ENCODE data around the gene ANKRD34A.

Gene ANKRD34A

GRCh38 chr1:145991735-145992412 is 27.5 kb upstream of the ANKRD34A start:
- no peak for DNase-seq (ENCODE audit: low read depth, low spot score)

GRCh38 chr1:145990249-145990855 is 26.0 kb upstream of the ANKRD34A start:
- no peak for DNase-seq (ENCODE audit: low read depth, low spot score)

GRCh38 chr1:145988773-145989172 is 24.4 kb upstream of the ANKRD34A start:
- DNase-seq (ENCODE audit: low read depth, low spot score) = no peak

DNA sequence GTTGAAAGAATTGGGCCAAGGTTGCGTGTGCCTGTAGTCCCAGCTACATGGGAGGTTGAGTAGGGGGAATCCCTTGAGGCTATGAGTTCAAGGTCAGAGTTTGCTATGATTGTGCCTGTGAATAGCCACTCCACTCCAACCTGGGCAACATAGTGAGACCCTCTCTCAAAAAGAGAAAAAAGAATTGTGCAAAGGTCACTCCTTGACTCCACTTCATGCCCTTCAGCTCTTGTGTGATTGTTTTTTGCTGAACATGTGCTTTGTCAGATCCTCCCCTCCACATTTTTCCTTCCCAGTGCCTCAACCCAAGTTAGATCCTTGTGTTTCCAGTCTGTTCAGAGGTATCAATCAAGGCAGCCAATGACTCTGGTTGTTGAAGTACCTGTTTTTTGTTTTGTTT is 23.6 kb upstream of the ANKRD34A start:
- no peak for DNase-seq (ENCODE audit: low read depth, low spot score)

GRCh38 chr1:145986551-145986950 is 22.2 kb upstream of the ANKRD34A start:
- DNase-seq (ENCODE audit: low read depth, low spot score) = no peak

- DNase-seq (ENCODE audit: low read depth, low spot score) = no peak
Observed at GRCh38 chr1:145985502-145986439, 21.4 kb upstream of the ANKRD34A start.

GRCh38 chr1:145985129-145985501 is 20.7 kb upstream of the ANKRD34A start:
- DNase-seq (ENCODE audit: low read depth, low spot score) = no peak

- no peak for DNase-seq (ENCODE audit: low read depth, low spot score)
Observed at GRCh38 chr1:145983960-145984830, 19.8 kb upstream of the ANKRD34A start.

DNA sequence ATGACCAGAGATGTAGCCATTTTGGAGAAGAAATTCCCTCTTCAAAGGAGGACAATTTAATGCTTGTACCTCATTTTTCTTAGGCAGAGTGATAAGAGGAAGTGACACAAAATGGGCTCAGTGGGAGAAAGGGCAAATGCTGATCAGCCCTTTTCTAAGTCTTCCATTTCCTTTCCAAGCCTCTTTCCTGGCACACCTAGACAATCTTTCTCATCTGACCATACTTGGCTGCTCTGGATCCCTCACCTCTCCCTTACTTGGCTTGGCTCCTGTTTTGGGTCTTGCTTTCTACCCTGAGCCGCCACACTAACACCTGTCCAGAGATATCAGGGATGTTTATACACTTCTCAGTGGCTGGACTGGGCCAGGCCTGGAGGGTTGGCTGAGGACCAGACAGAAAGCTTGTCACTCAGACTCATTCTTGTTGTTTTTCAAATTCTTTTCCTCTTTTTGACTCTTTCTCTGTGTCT is 18.9 kb upstream of the ANKRD34A start:
- no peak for DNase-seq (ENCODE audit: low read depth, low spot score)

DNA sequence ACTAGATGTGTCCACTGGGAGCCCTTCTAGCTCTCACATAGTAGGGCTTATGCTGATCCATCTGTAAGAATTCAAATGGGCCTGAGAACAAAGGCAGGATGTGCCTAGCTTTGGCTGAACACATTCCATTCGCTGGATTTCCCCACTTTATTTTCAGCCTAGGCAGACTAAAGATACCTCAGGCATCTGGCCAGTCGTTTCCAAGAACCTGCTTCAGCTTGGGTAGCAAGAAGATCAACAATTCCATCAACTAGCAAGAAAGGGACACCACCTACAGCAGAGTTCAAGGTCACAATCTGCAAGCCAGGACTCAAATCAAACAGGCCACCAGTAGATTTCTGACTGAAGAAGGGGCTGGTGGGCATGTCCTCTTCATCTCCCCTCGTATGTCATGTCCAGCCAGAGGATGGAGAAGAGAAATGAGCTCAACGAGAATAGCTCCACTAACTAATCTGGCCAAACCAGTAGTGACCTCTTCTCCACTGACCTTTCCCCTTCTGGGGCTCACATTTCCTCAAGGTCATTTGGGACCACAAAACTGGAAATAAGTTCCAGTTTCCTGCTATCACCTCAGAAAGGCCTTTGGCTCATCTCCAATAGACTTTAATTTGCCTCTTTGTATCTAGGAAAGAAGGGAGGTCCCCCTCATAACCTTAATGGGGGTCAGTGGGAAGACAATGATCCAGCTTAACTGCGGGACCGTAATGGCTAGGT is 17.8 kb upstream of the ANKRD34A start:
- DNase-seq (ENCODE audit: low read depth, low spot score) = no peak

GRCh38 chr1:145980457-145980994 is 16.2 kb upstream of the ANKRD34A start:
- no peak for DNase-seq (ENCODE audit: low read depth, low spot score)

GRCh38 chr1:145979746-145980456 is 15.5 kb upstream of the ANKRD34A start:
- DNase-seq (ENCODE audit: low read depth, low spot score) = no peak

DNA sequence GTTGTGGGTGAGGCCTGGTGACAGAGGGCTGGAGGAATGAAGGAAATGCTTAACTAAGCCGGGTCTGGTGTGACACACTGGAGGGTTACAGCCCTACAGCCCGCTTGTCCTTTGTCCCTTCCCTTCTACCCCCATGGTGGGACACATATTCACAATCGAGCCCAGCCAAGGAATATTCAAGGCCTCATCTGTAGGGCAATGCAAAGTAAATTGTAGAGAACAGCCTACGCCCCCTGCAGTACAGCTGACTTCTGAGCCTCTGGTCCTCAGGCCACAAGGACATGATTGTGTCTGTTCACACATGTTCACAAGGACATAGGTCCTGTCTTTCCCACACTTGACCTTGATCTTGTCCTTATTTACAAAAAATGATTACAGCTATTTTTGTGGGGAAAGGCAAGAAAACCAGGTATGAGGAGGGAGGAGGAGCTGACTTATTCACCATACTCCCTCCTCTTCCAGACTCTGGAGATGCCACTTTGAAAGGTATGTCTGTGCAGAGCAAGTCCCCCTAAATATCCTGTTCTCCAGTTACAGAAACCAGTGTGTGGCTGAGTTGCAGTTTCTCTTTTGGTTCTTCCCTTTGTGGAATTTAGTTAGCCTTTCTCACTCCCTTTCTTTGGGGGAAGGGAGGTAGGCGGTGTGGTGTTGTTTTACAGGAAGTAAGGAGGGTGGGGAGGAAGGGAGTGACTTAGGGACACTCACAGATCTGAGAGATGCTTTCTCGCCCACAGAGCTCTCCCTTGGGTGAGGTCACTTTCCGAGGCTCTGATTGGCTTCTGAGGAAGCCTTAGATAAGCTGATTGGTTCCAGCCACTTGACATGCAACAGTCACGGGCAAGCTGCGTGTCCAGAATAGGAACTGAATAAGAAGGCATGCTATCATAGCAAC is 14.7 kb upstream of the ANKRD34A start:
- peak; percentile 100 for DNase-seq (ENCODE audit: low read depth, low spot score)

DNA sequence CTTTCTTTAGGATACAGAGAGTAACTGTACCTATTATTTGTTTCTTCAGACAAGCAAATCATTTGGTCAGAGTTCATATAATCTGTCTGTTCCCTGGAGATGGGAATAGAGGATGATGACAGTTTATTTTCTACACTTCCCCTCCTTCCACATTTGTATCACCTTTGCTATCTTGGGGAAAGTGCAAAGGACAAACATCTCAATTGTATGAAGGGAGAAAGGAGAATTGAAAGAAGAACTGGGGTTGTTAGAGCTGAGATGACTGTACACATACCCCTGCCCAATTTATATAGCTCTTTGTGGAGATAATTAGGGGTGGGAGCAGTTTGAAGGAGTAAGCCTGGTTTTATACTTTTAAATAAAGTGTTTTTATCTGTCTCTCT is 14.1 kb upstream of the ANKRD34A start:
- no peak for DNase-seq (ENCODE audit: low read depth, low spot score)

GRCh38 chr1:145977486-145978470 is 13.4 kb upstream of the ANKRD34A start:
- no peak for DNase-seq (ENCODE audit: low read depth, low spot score)

DNA sequence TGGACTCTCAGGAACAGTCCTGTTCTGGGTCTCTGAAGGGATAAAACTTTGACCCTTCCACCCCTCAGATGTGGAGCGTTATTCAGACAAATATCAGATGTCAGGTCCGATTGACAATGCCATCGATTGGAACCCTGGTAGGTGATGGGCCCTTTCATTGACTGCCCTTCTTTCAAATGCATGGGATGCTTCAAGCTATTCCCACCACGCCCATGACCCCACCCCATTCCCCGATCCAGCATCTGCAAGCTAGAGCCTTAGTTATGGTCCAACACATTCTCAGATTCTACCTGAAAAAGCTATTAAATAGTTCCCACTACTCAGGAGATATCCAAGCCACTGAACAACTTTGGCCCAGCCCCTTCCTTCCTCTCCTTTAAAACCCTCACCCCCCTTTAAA is 12.6 kb upstream of the ANKRD34A start:
- no peak for DNase-seq (ENCODE audit: low read depth, low spot score)

- DNase-seq (ENCODE audit: low read depth, low spot score) = no peak
Observed at GRCh38 chr1:145975216-145975615, 10.8 kb upstream of the ANKRD34A start.

GRCh38 chr1:145974721-145975120 is 10.3 kb upstream of the ANKRD34A start:
- no peak for DNase-seq (ENCODE audit: low read depth, low spot score)

All from smooth muscle cell of the brain vasculature (primary cell).